Measurements from ENCODE around the gene MYH7.

GRCh38 chr14:23396126-23396525 lies 39.3 kb downstream of the MYH7 start:
- TF ChIP-seq GATA2 (IDR thresholded peaks at IDR 0.05; ENCODE audit: low read depth, low read length) (no peak), GATA3 (IDR thresholded peaks at IDR 0.05; ENCODE audit: low read depth, low read length) (no peak)

Data from SH-SY5Y (cell line).